ENCODE measurements around the gene GP5.

GP5 gene

GRCh38 chr3:194392576-194392975, 6.5 kb downstream of the GP5 start:
- no peak for DNase-seq (ENCODE audit: low read depth)
- no peak overlapping the region for H3K4me3 ChIP-seq (ENCODE audit: low read depth, low read length)
- no peak for TF ChIP-seq CTCF (IDR thresholded peaks at IDR 0.05; ENCODE audit: insufficient read depth, low read depth, low read length, missing control alignments)

GRCh38 chr3:194390835-194391234, 8.2 kb downstream of the GP5 start:
- TF ChIP-seq CTCF (IDR thresholded peaks at IDR 0.05; ENCODE audit: insufficient read depth, low read depth, low read length, missing control alignments) = no peak
- no peak for DNase-seq (ENCODE audit: low read depth)
- H3K4me3 ChIP-seq (ENCODE audit: low read depth, low read length) = no peak overlapping the region

GRCh38 chr3:194389269-194389668, 9.8 kb downstream of the GP5 start:
- H3K4me3 ChIP-seq (ENCODE audit: low read depth, low read length) = no peak overlapping the region
- no peak for TF ChIP-seq CTCF (IDR thresholded peaks at IDR 0.05; ENCODE audit: insufficient read depth, low read depth, low read length, missing control alignments)
- DNase-seq (ENCODE audit: low read depth) = no peak

GRCh38 chr3:194387926-194388418, 11.1 kb downstream of the GP5 start:
- H3K4me3 ChIP-seq (ENCODE audit: low read depth, low read length) = no peak overlapping the region
- no peak for DNase-seq (ENCODE audit: low read depth)
- TF ChIP-seq CTCF (IDR thresholded peaks at IDR 0.05; ENCODE audit: insufficient read depth, low read depth, low read length, missing control alignments) = no peak

- H3K4me3 ChIP-seq (ENCODE audit: low read depth, low read length) = no peak overlapping the region
- TF ChIP-seq CTCF (IDR thresholded peaks at IDR 0.05; ENCODE audit: insufficient read depth, low read depth, low read length, missing control alignments) = no peak
- no peak for DNase-seq (ENCODE audit: low read depth)
These were observed 11.8 kb downstream of the GP5 start for GRCh38 chr3:194387276-194387675.

- no peak overlapping the region for H3K4me3 ChIP-seq (ENCODE audit: low read depth, low read length)
- no peak for TF ChIP-seq CTCF (IDR thresholded peaks at IDR 0.05; ENCODE audit: insufficient read depth, low read depth, low read length, missing control alignments)
- no peak for DNase-seq (ENCODE audit: low read depth)
These were observed 12.4 kb downstream of the GP5 start for GRCh38 chr3:194386648-194387047.

GRCh38 chr3:194386066-194386465, 13.0 kb downstream of the GP5 start:
- DNase-seq (ENCODE audit: low read depth) = no peak
- H3K4me3 ChIP-seq (ENCODE audit: low read depth, low read length) = no peak overlapping the region
- no peak for TF ChIP-seq CTCF (IDR thresholded peaks at IDR 0.05; ENCODE audit: insufficient read depth, low read depth, low read length, missing control alignments)
